ENCODE data around the gene ANGPT4. TPM values are rescaled to one million over a fixed set of nuclear protein-coding genes. Genes with fewer than 3 reads are reported as not detected.

Gene ANGPT4
- total RNA-seq, 1 donor from 2014 or later, result not detected

- intact Hi-C loops (cut with micrococcal nuclease), result loop anchor here (1.0 kb wide), 3 partner anchors 139 to 258 kb away; no protein-coding TSS in a partner anchor
- ATAC-seq (ENCODE audit: low read depth), result no peak
Observed at GRCh38 chr20:955656-956055, 39.5 kb upstream of the ANGPT4 start.

GRCh38 chr20:955111-955510 is 39.0 kb upstream of the ANGPT4 start:
- ATAC-seq (ENCODE audit: low read depth), result no peak
- intact Hi-C loops (cut with micrococcal nuclease), result no loop called here
- DNase-seq, result no peak
- H3K9me3 Mint-ChIP-seq, result no peaks in the 10 kb centered on the region
- H3K4me1 Mint-ChIP-seq, result peaks cover 2% of the 10 kb centered on the region
- peaks cover 22% of the 10 kb centered on the region for H3K27me3 Mint-ChIP-seq
- no peak overlapping the region for H3K4me3 Mint-ChIP-seq
- ChIA-PET POLR2A (interaction anchor here (2.0 kb wide), 1 partner anchor 136 kb away, joined by 5 read pairs; no protein-coding TSS in a partner anchor), CTCF (interaction anchor here (1.0 to 6.2 kb wide), 9 partner anchors 9 to 257 kb away, joined by 3 to 222 read pairs (median 5); partner anchors contain the start of gene FAM110A)
- H3K27ac Mint-ChIP-seq, result no peak overlapping the region
- TF ChIP-seq CTCF (IDR thresholded peaks at IDR 0.05), result no peak
- no peaks in the 10 kb centered on the region for H3K36me3 Mint-ChIP-seq (ENCODE audit: low read depth)

More at GRCh38 chr20:955656-956055, 39.5 kb upstream of the ANGPT4 start:
- no peaks in the 10 kb centered on the region for H3K9me3 Mint-ChIP-seq
- H3K36me3 Mint-ChIP-seq (ENCODE audit: low read depth), result no peaks in the 10 kb centered on the region
- CTCF ChIA-PET, result interaction anchor here (0.7 to 6.2 kb wide), 15 partner anchors 9 to 258 kb away, joined by 3 to 222 read pairs (median 4); partner anchors contain the start of gene FAM110A
- H3K4me3 Mint-ChIP-seq, result no peak overlapping the region
- peaks cover 21% of the 10 kb centered on the region for H3K27me3 Mint-ChIP-seq
- POLR2A ChIA-PET, result interaction anchor here (2.0 kb wide), 1 partner anchor 137 kb away, joined by 5 read pairs; no protein-coding TSS in a partner anchor
- H3K4me1 Mint-ChIP-seq, result peaks cover 2% of the 10 kb centered on the region
- no peak for DNase-seq
- no peak overlapping the region for H3K27ac Mint-ChIP-seq
- no peak for TF ChIP-seq CTCF (IDR thresholded peaks at IDR 0.05)

GRCh38 chr20:953742-954141 is 37.6 kb upstream of the ANGPT4 start:
- Mint-ChIP-seq H3K4me3 (no peak overlapping the region), H3K9me3 (no peaks in the 10 kb centered on the region), H3K4me1 (peaks cover 2% of the 10 kb centered on the region), H3K27ac (no peak overlapping the region), H3K36me3 (ENCODE audit: low read depth) (no peaks in the 10 kb centered on the region), H3K27me3 (peaks cover 25% of the 10 kb centered on the region)
- no peak for TF ChIP-seq CTCF (IDR thresholded peaks at IDR 0.05)
- ATAC-seq (ENCODE audit: low read depth) (no peak), DNase-seq (no peak)
- ChIA-PET POLR2A (no interaction called here), CTCF (no interaction called here)
- intact Hi-C loops (cut with micrococcal nuclease), result no loop called here

DNA sequence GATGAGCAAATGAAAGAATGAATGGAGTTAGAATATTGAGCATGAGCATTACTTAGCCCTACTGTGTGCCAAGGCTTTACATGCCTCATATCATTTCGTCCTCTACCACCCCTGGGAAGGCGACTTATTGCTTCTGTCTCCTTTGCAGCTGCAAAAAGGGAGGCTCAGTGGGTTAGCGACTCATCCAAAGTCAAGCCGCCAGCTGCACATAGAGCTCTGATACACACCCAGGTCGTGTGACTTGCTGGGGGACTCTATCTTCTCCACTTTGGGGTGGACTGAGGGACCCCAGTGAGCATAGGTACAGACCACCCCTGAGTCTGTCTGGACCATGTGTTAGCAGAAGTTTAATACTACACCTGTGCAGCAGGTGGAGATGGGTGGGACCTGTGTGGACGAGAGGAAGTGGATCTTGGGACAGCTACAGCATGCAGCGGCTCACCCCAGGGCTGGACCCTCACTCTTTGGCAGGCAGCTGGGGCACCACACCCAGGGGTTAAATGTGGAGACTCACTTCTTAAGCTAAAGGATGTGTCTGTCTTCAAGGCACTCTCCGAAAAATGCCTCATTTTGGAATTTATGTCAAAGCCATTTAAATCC is 36.2 kb upstream of the ANGPT4 start:
- ATAC-seq (ENCODE audit: low read depth), result no peak
- CTCF ChIA-PET, result interaction anchor here (1.4 kb wide), 1 partner anchor 137 kb away, joined by 4 read pairs; no protein-coding TSS in a partner anchor

More for the DNA sequence above, 36.2 kb upstream of the ANGPT4 start:
- TF ChIP-seq CTCF (IDR thresholded peaks at IDR 0.05), result no peak
- intact Hi-C loops (cut with micrococcal nuclease), result no loop called here
- Mint-ChIP-seq H3K4me1 (peaks cover 2% of the 10 kb centered on the region), H3K4me3 (no peak overlapping the region), H3K36me3 (ENCODE audit: low read depth) (no peaks in the 10 kb centered on the region), H3K27me3 (peaks cover 30% of the 10 kb centered on the region), H3K9me3 (no peaks in the 10 kb centered on the region), H3K27ac (no peak overlapping the region)
- POLR2A ChIA-PET, result no interaction called here
- no peak for DNase-seq
